A673 (cell line): ENCODE data around the gene ATG4C. TPM values are rescaled to one million over a fixed set of nuclear protein-coding genes. Genes with fewer than 3 reads are reported as not detected.

Source experiments
- BruUV-seq: library from RNA; stranded (reverse); fragments of 400-500 nt; replicated peaks from 2 replicates; lab custom pipeline; 2021; lab: Mats Ljungman, UMichigan
- CTCF ChIA-PET: fragments of 300-600 bp; sonication (Branson Sonifier 250); formaldehyde crosslinking; loops from one replicate; lab custom pipeline; 2022; ENCODE audit warnings: antibody characterized with exemption; lab: Charles Lee
- POLR2A ChIA-PET: fragments of 300-600 bp; sonication (Branson Sonifier 250); formaldehyde crosslinking; loops from one replicate; lab custom pipeline; 2022; ENCODE audit warnings: antibody characterized with exemption; ENCODE audit not compliant: low non-redundant PET; lab: Charles Lee
- DNase-seq: peaks from one replicate; pipeline ENCODE4 v3.0.0-alpha.2; 2015; ENCODE audit warnings: low spot score
- H3K27ac ChIP-seq: fragments of 200-600 bp; sonication (generic); 2 replicates; pipeline ENCODE4 v1.5.1; 2016; ENCODE audit warnings: mixed run types, low read depth, mild to moderate bottlenecking, mixed read lengths, antibody characterized with exemption, low read length; ENCODE audit not compliant: poor library complexity, severe bottlenecking
- H3K27me3 ChIP-seq: fragments of 200-600 bp; sonication (generic); replicated peaks from 2 replicates; pipeline ENCODE4 v1.6.1; 2017; ENCODE audit warnings: mixed run types, low read depth, mild to moderate bottlenecking, mixed read lengths, antibody characterized with exemption, low read length; ENCODE audit not compliant: insufficient read depth, poor library complexity
- H3K36me3 ChIP-seq: fragments of 200-600 bp; sonication (generic); 2 replicates; pipeline ENCODE4 v1.6.1; 2016; ENCODE audit warnings: mixed run types, mild to moderate bottlenecking, mixed read lengths, antibody characterized with exemption, low read length; ENCODE audit not compliant: insufficient read depth, poor library complexity, severe bottlenecking
- H3K4me1 ChIP-seq: fragments of 200-600 bp; sonication (generic); 2 replicates; pipeline ENCODE4 v1.6.1; 2017; ENCODE audit warnings: mixed run types, mild to moderate bottlenecking, mixed read lengths, antibody characterized with exemption, low read length; ENCODE audit not compliant: insufficient read depth, poor library complexity, severe bottlenecking
- H3K4me3 ChIP-seq: fragments of 200-600 bp; sonication (generic); 2 replicates; pipeline ENCODE4 v1.5.1; 2016; ENCODE audit warnings: low read depth, mixed run types, mild to moderate bottlenecking, mixed read lengths, low read length; ENCODE audit not compliant: poor library complexity, severe bottlenecking
- H3K9me3 ChIP-seq: fragments of 200-600 bp; sonication (generic); 2 replicates; pipeline ENCODE4 v1.6.1; 2016; ENCODE audit warnings: mixed run types, low read depth, mild to moderate bottlenecking, mixed read lengths, antibody characterized with exemption, low read length; ENCODE audit not compliant: poor library complexity, severe bottlenecking
- CTCF ChIP-seq: fragments of 300-800, 200-600 bp; sonication (generic); conservative IDR thresholded peaks from 2 replicates; pipeline ENCODE4 v1.5.1; 2017; ENCODE audit warnings: low read depth, mild to moderate bottlenecking, antibody characterized with exemption, low read length, moderate library complexity, mixed read lengths
- EZH2 ChIP-seq: fragments of 200-600 bp; sonication (generic); IDR thresholded peaks from 2 replicates; pipeline ENCODE4 v1.6.1; 2017; ENCODE audit warnings: borderline replicate concordance, low read depth, mild to moderate bottlenecking, mixed read lengths, antibody characterized with exemption, low read length; ENCODE audit not compliant: poor library complexity, severe bottlenecking
- intact Hi-C: fragments of 100-400 bp; cut with micrococcal nuclease; formaldehyde crosslinking; loops from one replicate; pipeline ENCODE4 v1.10.0; 2022; ENCODE audit not compliant: unreplicated experiment
- total RNA-seq: library from RNA; stranded (reverse); gene quantifications from 2 replicates; pipeline ENCODE4 v1.2.3, GENCODE V29; 2021

The ATG4C gene
- total RNA-seq, 1 experiment from 2014 or later, result 14.4 TPM

DNA sequence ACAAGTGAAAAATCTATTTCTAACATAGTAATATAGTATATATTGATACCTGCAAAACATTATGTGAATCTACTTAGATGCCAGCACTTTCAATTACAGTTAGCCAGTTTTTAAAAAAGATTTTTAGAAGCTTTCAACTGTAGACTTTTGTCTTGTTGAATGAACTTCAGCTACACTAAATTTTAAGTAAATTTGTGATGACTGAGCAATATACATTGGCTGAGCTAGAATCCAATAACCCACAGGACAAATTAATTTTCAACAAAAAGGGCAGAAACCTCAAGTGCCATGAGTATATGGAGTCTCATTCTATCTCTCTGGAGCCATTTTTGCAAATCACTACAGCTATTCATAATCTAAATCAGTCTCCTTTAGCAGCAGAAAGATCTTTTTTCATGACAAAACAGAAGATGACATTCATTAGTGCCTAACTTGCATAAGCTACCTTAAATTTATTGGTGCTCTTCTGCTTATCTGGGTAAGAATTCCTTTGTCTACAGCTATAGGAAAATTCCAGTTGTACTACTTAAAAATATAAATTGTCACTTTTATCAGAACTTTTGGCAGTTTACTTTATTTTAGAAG lies 100.3 kb downstream of the ATG4C start:
- TF ChIP-seq CTCF, result no peak
- no peak for TF ChIP-seq EZH2
- intact Hi-C loops, result no loop called here
- Histone ChIP-seq H3K36me3 (no peaks in the 10 kb centered on the region), H3K4me1 (no peaks in the 10 kb centered on the region), H3K4me3 (no peak overlapping the region), H3K27me3 (no peaks in the 10 kb centered on the region), H3K9me3 (no peaks in the 10 kb centered on the region), H3K27ac (no peak overlapping the region)
- ChIA-PET CTCF (interaction anchor here (0.6 kb wide), 1 partner anchor 36 kb away, joined by 3 read pairs; no protein-coding TSS in a partner anchor), POLR2A (no interaction called here)
- BruUV-seq, result no TSS peak
- DNase-seq, result no peak

- CTCF ChIA-PET, result no interaction called here
- DNase-seq, result no peak
- no peak overlapping the region for H3K27ac ChIP-seq
- no TSS peak for BruUV-seq
- H3K4me1 ChIP-seq, result no peaks in the 10 kb centered on the region
- H3K27me3 ChIP-seq, result no peaks in the 10 kb centered on the region
- H3K4me3 ChIP-seq, result no peak overlapping the region
- POLR2A ChIA-PET, result no interaction called here
- no peaks in the 10 kb centered on the region for H3K9me3 ChIP-seq
- intact Hi-C loops, result no loop called here
- no peaks in the 10 kb centered on the region for H3K36me3 ChIP-seq
- TF ChIP-seq CTCF, result no peak
- TF ChIP-seq EZH2, result no peak
Observed at GRCh38 chr1:62887799-62888507, 104.0 kb downstream of the ATG4C start.

- H3K4me1 ChIP-seq, result no peaks in the 10 kb centered on the region
- BruUV-seq, result no TSS peak
- POLR2A ChIA-PET, result no interaction called here
Observed at GRCh38 chr1:62891956-62892562, 108.1 kb downstream of the ATG4C start.

More at GRCh38 chr1:62891956-62892562, 108.1 kb downstream of the ATG4C start:
- H3K27ac ChIP-seq, result no peak overlapping the region
- H3K9me3 ChIP-seq, result no peaks in the 10 kb centered on the region
- H3K4me3 ChIP-seq, result no peak overlapping the region
- no peaks in the 10 kb centered on the region for H3K36me3 ChIP-seq
- no peaks in the 10 kb centered on the region for H3K27me3 ChIP-seq
- no peak for DNase-seq
- intact Hi-C loops, result no loop called here
- CTCF ChIA-PET, result no interaction called here
- TF ChIP-seq EZH2 (no peak), CTCF (no peak)
